Stomach (tissue), 4 donors: ENCODE data around the gene PITPNM3.

ENCODE experiments used
- CTCF ChIP-seq, 7 experiments: fragments of 450-650 bp in 4 of 7; fragments of 200-600 bp in 3 of 7; sonication (generic) in 3 of 7; IDR thresholded peaks; one replicate each; pipeline ENCODE4 v1.5.1; 2016 to 2019; ENCODE audit warnings: antibody characterized with exemption in 7 of 7, control low read depth in 2 of 7, mild to moderate bottlenecking in 1 of 7
- EP300 ChIP-seq: sonication (generic); formaldehyde crosslinking; IDR thresholded peaks from one replicate; pipeline ENCODE4 v1.6.1; 2017; ENCODE audit warnings: antibody characterized with exemption
- POLR2AphosphoS5 ChIP-seq, 3 donors: sonication (generic); formaldehyde crosslinking; IDR thresholded peaks; one replicate each; pipeline ENCODE4 v1.6.1; 2016; ENCODE audit warnings: antibody characterized with exemption in 3 of 3

DNA sequence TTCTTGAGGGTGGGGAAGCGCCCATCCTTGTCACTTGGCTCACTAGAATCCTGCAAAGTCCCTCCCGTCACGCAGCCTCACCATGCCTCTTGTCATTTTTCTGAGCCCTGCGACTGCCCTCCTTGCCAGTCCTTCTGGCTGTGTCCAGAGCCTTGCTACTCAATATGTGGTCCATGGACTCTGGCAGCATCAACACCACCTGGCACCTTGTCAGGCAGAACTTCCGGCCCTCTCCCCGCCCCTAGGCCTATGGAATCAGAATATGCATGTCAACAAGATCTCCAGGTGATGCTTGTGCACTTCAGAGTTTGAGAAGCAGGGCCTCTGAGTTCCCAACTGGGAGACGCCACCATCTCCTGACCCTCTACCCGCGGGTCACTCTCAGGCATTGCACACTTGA is 100.0 kb downstream of the PITPNM3 start:
- TF ChIP-seq CTCF (IDR thresholded peaks at IDR 0.05) (no peak), POLR2AphosphoS5 (IDR thresholded peaks at IDR 0.05) (no peak), EP300 (no peak)
